Spleen (tissue), 7 donors: ENCODE data around the gene MCUR1.

ENCODE experiments used
- POLR2A ChIP-seq, 3 donors: fragments of 450-650 bp; IDR thresholded peaks; one replicate each; pipeline ENCODE4 v1.5.1; 2017; ENCODE audit warnings: antibody characterized with exemption in 3 of 3, mild to moderate bottlenecking in 1 of 3
- TF ChIP-seq, protein P1 (sequence below), 11 experiments: fragments of 200-600 bp in 7 of 11; fragments of 450-650 bp in 4 of 11; sonication (generic) in 4 of 11; IDR thresholded peaks in 8 of 11; conservative IDR thresholded peaks in 3 of 11; 1 replicate in 7 of 11; 2 replicates in 4 of 11; pipeline versions ENCODE4 v1.4.0 to v1.8.0; 2016 to 2021; ENCODE audit warnings: antibody characterized with exemption in 11 of 11, inconsistent platforms in 4 of 11, mild to moderate bottlenecking in 1 of 11
- donor health status: DM: no; HTN: no; CAD: no; lungs with moderate emphysema.
- donor health status: DM: no; HTN: no; CAD: no.
- donor health status: DM: no; HTN: no; CAD: no.

DNA sequence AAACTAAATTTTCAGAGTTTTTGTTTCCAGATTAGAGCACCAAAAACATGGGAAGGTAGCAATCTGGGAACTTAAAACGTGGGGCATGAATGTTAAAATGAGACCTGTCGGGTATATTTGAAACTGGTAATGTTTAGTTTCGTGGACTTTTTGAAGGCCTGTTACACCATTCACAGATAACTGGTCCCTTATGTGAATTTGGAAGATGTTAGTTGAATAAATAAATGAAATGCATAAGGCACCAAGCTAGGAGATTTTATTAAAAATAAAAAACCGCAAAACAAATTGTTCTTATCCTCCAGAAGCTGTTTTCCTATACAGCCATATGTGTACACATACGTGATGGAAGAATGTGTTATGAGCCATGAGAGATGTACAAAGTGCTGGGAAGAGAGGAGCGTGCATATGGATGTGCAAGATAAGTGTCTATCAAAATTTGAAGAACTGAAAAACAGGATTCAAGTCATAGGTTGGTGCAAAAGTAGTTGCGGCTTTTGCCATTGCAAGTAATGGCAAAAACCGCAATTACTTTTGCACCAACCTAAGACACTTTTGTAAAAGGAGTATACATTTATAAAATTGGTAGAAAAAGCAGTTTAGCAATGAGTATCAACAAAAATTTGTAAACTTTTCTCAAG, 700 bp upstream of the MCUR1 start:
- TF ChIP-seq, protein P1, sequence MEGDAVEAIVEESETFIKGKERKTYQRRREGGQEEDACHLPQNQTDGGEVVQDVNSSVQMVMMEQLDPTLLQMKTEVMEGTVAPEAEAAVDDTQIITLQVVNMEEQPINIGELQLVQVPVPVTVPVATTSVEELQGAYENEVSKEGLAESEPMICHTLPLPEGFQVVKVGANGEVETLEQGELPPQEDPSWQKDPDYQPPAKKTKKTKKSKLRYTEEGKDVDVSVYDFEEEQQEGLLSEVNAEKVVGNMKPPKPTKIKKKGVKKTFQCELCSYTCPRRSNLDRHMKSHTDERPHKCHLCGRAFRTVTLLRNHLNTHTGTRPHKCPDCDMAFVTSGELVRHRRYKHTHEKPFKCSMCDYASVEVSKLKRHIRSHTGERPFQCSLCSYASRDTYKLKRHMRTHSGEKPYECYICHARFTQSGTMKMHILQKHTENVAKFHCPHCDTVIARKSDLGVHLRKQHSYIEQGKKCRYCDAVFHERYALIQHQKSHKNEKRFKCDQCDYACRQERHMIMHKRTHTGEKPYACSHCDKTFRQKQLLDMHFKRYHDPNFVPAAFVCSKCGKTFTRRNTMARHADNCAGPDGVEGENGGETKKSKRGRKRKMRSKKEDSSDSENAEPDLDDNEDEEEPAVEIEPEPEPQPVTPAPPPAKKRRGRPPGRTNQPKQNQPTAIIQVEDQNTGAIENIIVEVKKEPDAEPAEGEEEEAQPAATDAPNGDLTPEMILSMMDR (IDR thresholded peaks at IDR 0.05 in 8 of 11, conservative IDR thresholded peaks at IDR 0.05 in 3 of 11) = no peak
- no peak for TF ChIP-seq POLR2A (IDR thresholded peaks at IDR 0.05)
